ENCODE data around the gene BCL7A. TPM values are rescaled to one million over a fixed set of nuclear protein-coding genes. Genes with fewer than 3 reads are reported as not detected.
A peak's percentile ranks its signal among the peaks of the same experiment; 100 is the strongest.

The BCL7A gene
- total and polyA plus RNA-seq, 9 of the 15 experiments (the other 6 are each of a cell fraction or from before 2014, with no cell fraction given): 0.25 to 21.9 (median 14.9) TPM

DNA sequence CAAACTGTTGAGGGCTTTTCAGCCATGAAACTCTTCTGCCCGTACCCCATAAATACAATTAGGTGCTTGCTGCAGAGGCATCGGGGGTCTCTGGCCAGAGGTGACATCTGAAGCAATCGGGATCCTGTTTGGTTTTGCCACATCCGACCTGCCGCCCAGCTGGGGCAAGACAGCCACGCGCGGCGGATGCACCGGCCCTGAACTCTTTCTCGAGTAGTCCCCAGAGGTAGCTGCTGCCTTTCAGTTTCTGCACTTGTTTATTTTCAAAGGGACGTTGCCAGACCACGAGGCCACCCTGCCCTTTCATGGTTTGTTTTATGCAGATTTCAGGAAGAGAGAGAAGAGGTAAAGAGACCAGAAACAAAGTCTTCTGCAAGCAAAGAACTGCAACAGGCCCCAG, 46.3 kb downstream of the BCL7A start (continued):
- TF ChIP-seq PHB2 (IDR thresholded peaks at IDR 0.05; ENCODE audit: low read depth): no peak

DNA sequence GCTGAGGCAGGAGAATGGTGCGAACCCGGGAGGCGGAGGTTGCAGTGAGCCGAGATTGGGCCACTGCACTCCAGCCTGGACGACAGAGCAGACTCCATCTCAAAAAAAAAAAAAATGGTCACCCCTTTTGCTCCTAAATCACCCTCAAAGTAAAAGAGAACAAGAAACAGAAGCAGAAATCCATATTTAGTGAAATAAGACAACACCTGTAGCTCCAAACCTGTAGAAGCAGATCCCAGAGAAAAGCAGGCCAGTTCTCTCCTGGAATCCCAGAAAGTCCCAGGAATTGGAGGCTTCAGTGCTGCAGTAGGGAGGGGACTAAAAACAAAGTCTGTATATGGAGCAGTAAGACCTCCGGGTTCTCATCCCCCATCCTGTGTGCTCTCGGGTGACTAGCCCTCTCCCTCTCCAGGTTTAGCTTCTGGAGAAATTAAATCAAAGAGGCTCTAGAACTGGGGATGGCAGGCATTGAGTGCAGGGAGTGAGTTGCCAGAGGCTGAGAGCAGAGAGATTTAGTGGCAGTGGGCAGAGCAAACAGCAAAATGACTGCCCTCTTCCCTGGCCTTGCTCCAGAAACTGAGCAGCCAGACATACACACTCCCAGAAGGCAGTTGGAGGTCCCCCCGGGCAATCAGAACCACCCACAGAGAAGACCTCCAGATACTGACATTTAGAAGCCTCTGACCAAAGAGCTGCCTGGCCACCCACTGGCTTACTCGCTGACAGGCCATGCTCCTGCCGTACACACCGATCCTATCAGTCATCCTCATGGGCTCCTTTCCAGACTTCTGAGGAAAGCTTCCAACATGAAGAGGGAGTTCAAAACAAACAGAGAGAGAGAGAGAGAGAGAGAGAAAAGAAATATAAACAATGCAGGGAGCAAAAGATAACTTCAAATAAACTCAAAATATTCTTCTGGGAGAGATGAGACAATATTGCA, 50.6 kb downstream of the BCL7A start:
- Histone ChIP-seq H4K20me1 (replicated peaks; ENCODE audit: control insufficient read depth, insufficient read depth, low read length) (no peaks in the 10 kb centered on the region), H3K4me1 (replicated peaks in 1 of 2; ENCODE audit: control insufficient read depth in 2 of 2, insufficient read depth in 2 of 2, low read length in 2 of 2) (peaks cover 14 to 26% of the 10 kb centered on the region in 2 experiments; a peak in 4 of 5 replicates), H3K27ac (ENCODE audit: extremely low read depth, low read depth, low read length) (peak overlapping the region; percentile 49; the same call in 1 of the 3 replicates), H3K79me2 (ENCODE audit: control insufficient read depth, insufficient read depth, low read length) (peaks cover 16% of the 10 kb centered on the region; the same call in 2 of the 3 replicates), H3K9ac (ENCODE audit: insufficient read depth in 1 of 2, low read depth in 2 of 2, low read length in 2 of 2) (peak overlapping the region; percentile 19 to 75; a peak in 2 of 4 replicates), H2AFZ (ENCODE audit: low read depth, low read length) (no peak overlapping the region), H3K36me3 (ENCODE audit: control insufficient read depth, insufficient read depth, low read length) (peaks cover 18% of the 10 kb centered on the region; the same call in 2 of the 3 replicates), H3K9me1 (ENCODE audit: control insufficient read depth, insufficient read depth, low read length) (no peaks in the 10 kb centered on the region), H3K4me2 (ENCODE audit: insufficient read depth, low read length) (no peak overlapping the region), H3K27me3 (ENCODE audit: control insufficient read depth in 2 of 2, insufficient read depth in 2 of 2, low read length in 2 of 2) (no peaks in the 10 kb centered on the region), H3K4me3 (no peak overlapping the region), H3K9me3 (replicated peaks; ENCODE audit: control insufficient read depth, insufficient read depth, low read depth, low read length) (no peaks in the 10 kb centered on the region)
- ATAC-seq (peak; percentile 87), FAIRE-seq (peak; percentile 92), DNase-seq (ENCODE audit: extremely low read depth in 1 of 4, low spot score in 3 of 4) (peak in 2 of 4 experiments; percentile 62 to 84)
- ChIA-PET CTCF (ENCODE audit: low intra/inter-chr PET ratio) (no interaction called here), POLR2A (interaction anchor here (0.6 to 2.7 kb wide), 5 partner anchors 8 to 1511 kb away, joined by 3 to 17 read pairs (median 4); no protein-coding TSS in a partner anchor)
- intact Hi-C loops (cut with micrococcal nuclease): no loop called here
- in situ Hi-C loops (cut with MboI): no loop called here
- 43% methylated on average over 10 of the region's 11 CpGs for WGBS (ENCODE audit: insufficient coverage, low coverage, missing lambda C conversion rate)
- no TSS peak for BruUV-seq (replicated peaks)
- TF ChIP-seq ZBTB7A (IDR thresholded peaks at IDR 0.05; ENCODE audit: borderline replicate concordance, control insufficient read depth, low read depth, low read length): peak; percentile 21; the same call in 1 of the 2 replicates
- TF ChIP-seq SNIP1 (IDR thresholded peaks at IDR 0.05; ENCODE audit: low read depth): no peak
- TF ChIP-seq NR2C2 (CRISPR knock-in tag; IDR thresholded peaks at IDR 0.05): no peak
- TF ChIP-seq NR2C2 (tag; IDR thresholded peaks at IDR 0.05): peak; percentile 44
- TF ChIP-seq MEIS2 (IDR thresholded peaks at IDR 0.05; ENCODE audit: partially characterized antibody): peak; percentile 40
- TF ChIP-seq ZNF3 (CRISPR knock-in tag; IDR thresholded peaks at IDR 0.05): no peak
- TF ChIP-seq FOXK2 (conservative IDR thresholded peaks at IDR 0.05 in 1 of 2, IDR thresholded peaks at IDR 0.05 in 1 of 2; ENCODE audit: low read depth in 2 of 2): peak; percentile 46 to 68; a peak in 2 of 4 replicates
- TF ChIP-seq, protein P1, sequence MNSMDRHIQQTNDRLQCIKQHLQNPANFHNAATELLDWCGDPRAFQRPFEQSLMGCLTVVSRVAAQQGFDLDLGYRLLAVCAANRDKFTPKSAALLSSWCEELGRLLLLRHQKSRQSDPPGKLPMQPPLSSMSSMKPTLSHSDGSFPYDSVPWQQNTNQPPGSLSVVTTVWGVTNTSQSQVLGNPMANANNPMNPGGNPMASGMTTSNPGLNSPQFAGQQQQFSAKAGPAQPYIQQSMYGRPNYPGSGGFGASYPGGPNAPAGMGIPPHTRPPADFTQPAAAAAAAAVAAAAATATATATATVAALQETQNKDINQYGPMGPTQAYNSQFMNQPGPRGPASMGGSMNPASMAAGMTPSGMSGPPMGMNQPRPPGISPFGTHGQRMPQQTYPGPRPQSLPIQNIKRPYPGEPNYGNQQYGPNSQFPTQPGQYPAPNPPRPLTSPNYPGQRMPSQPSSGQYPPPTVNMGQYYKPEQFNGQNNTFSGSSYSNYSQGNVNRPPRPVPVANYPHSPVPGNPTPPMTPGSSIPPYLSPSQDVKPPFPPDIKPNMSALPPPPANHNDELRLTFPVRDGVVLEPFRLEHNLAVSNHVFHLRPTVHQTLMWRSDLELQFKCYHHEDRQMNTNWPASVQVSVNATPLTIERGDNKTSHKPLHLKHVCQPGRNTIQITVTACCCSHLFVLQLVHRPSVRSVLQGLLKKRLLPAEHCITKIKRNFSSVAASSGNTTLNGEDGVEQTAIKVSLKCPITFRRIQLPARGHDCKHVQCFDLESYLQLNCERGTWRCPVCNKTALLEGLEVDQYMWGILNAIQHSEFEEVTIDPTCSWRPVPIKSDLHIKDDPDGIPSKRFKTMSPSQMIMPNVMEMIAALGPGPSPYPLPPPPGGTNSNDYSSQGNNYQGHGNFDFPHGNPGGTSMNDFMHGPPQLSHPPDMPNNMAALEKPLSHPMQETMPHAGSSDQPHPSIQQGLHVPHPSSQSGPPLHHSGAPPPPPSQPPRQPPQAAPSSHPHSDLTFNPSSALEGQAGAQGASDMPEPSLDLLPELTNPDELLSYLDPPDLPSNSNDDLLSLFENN (IDR thresholded peaks at IDR 0.05; ENCODE audit: low read depth in 2 of 2, low read length in 2 of 2): 0 out of 4 replicates have a peak, but pooled peaks of 1 of the 2 experiments have one; percentile 25
- peak; percentile 24; the same call in 1 of the 2 replicates for TF ChIP-seq L3MBTL2 (IDR thresholded peaks at IDR 0.05)
- TF ChIP-seq HDAC1 (IDR thresholded peaks at IDR 0.05): peak in 1 of 2 experiments; percentile 69; a peak in 1 of 4 replicates
- 0 out of 2 replicates have a peak, but pooled peaks have one; percentile 28 for TF ChIP-seq SMARCA4 (IDR thresholded peaks at IDR 0.05)
- TF ChIP-seq MCM2 (IDR thresholded peaks at IDR 0.05; ENCODE audit: low read depth): no peak
- TF ChIP-seq MYC (IDR thresholded peaks at IDR 0.05; ENCODE audit: low read depth, low read length): peak; percentile 72; the same call in 1 of the 2 replicates
- no peak for TF ChIP-seq MYC (CRISPR knock-in tag; IDR thresholded peaks at IDR 0.05; ENCODE audit: borderline replicate concordance, low read depth)
- TF ChIP-seq NFIC (IDR thresholded peaks at IDR 0.05): peak; percentile 80
- TF ChIP-seq SOX6 (IDR thresholded peaks at IDR 0.05): no peak
- peak; percentile 19; the same call in 1 of the 2 replicates for TF ChIP-seq FOSL1 (tag; conservative IDR thresholded peaks at IDR 0.05)
